Breast epithelium (tissue), 4 donors: ENCODE measurements around the gene BORCS6. TPM values are rescaled to one million over a fixed set of nuclear protein-coding genes. Genes with fewer than 3 reads are reported as not detected.

Experiments used
- DNase-seq, 2 donors: peaks; one replicate each; pipeline ENCODE4 v3.0.0-alpha.2; 2019; ENCODE audit warnings: low spot score in 2 of 2
- H3K27ac ChIP-seq, 2 donors: fragments of 200-600 bp; sonication (generic) in 1 of 2; one replicate each; pipeline ENCODE4 v1.5.1; 2016 to 2019; ENCODE audit warnings: mild to moderate bottlenecking in 1 of 2
- H3K27me3 ChIP-seq, 2 donors: fragments of 200-600 bp; sonication (generic) in 1 of 2; one replicate each; pipeline versions ENCODE4 v1.5.1 to v1.6.0; 2017 to 2019; ENCODE audit warnings: control low read depth in 1 of 2, mild to moderate bottlenecking in 1 of 2
- H3K36me3 ChIP-seq: fragments of 200-600 bp; one replicate; pipeline ENCODE4 v1.5.1; 2019
- H3K4me1 ChIP-seq, 2 donors: fragments of 200-600 bp; sonication (generic); one replicate each; pipeline ENCODE4 v1.5.1; 2016 to 2019; ENCODE audit warnings: control low read depth in 1 of 2
- H3K4me3 ChIP-seq, 3 donors: fragments of 200-600 bp; sonication (generic); 1 replicate in 2 of 3; 2 replicates in 1 of 3; pipeline ENCODE4 v1.5.1; 2016 to 2019; ENCODE audit warnings: mild to moderate bottlenecking in 3 of 3, moderate library complexity in 2 of 3
- H3K9me3 ChIP-seq, 2 donors: fragments of 200-600 bp; sonication (generic) in 1 of 2; one replicate each; pipeline ENCODE4 v1.5.1; 2016 to 2019; ENCODE audit warnings: control low read depth in 1 of 2
- POLR2A ChIP-seq: fragments of 450-650 bp; IDR thresholded peaks from one replicate; pipeline ENCODE4 v1.6.1; 2016; ENCODE audit warnings: antibody characterized with exemption, mild to moderate bottlenecking, moderate library complexity
- POLR2AphosphoS5 ChIP-seq, 3 donors: sonication (generic); formaldehyde crosslinking; IDR thresholded peaks; one replicate each; pipeline ENCODE4 v1.6.1; 2017; ENCODE audit warnings: antibody characterized with exemption in 3 of 3
- intact Hi-C: fragments of 100-400 bp; cut with DNase I; formaldehyde crosslinking; loops from one replicate; pipeline ENCODE4 v1.15.1; 2023; ENCODE audit warnings: low total_unique reads
- total RNA-seq, 3 donors: library from RNA; depleted of rRNA; stranded (reverse); fragments of >200 nt; gene quantifications; one replicate each; pipeline ENCODE4 v1.1.0, GENCODE V29; 2016
- TF ChIP-seq, protein P1 (sequence below), 3 donors: fragments of 450-650 bp; IDR thresholded peaks; one replicate each; pipeline ENCODE4 v1.5.1; 2016 to 2017; ENCODE audit warnings: antibody characterized with exemption in 3 of 3, mild to moderate bottlenecking in 3 of 3, moderate library complexity in 3 of 3

The BORCS6 gene
- total RNA-seq, 3 donors from 2014 or later = 8.5 to 11.5 (median 10.8) TPM

DNA sequence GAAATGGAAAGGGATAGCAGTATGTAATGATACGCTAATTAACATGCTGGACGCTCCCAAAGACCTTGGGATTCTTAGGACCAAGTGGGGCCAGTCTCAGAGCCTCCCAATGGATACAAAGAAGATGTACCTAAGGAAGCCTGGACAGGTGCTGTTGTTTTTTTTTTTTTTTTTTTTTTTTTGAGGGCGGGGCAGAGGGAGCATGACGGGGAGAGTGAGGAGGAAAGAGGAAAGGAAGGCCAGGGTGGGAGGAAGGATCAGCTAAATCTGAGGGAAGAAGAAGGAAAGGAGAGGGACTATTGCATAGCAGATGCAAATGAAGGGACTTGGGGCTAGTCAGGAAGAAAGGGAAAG lies 29.8 kb downstream of the BORCS6 start:
- peaks cover 14 to 21% of the 10 kb centered on the region in 2 donors for H3K4me1 ChIP-seq
- intact Hi-C loops = no loop called here
- no peaks in the 10 kb centered on the region for H3K36me3 ChIP-seq
- DNase-seq = no peak
- H3K27ac ChIP-seq = peak overlapping the region; percentile 100
- no peaks in the 10 kb centered on the region for H3K27me3 ChIP-seq
- H3K9me3 ChIP-seq = no peaks in the 10 kb centered on the region
- no peak for TF ChIP-seq POLR2AphosphoS5 (IDR thresholded peaks at IDR 0.05)
- TF ChIP-seq POLR2A = no peak
- TF ChIP-seq, protein P1, sequence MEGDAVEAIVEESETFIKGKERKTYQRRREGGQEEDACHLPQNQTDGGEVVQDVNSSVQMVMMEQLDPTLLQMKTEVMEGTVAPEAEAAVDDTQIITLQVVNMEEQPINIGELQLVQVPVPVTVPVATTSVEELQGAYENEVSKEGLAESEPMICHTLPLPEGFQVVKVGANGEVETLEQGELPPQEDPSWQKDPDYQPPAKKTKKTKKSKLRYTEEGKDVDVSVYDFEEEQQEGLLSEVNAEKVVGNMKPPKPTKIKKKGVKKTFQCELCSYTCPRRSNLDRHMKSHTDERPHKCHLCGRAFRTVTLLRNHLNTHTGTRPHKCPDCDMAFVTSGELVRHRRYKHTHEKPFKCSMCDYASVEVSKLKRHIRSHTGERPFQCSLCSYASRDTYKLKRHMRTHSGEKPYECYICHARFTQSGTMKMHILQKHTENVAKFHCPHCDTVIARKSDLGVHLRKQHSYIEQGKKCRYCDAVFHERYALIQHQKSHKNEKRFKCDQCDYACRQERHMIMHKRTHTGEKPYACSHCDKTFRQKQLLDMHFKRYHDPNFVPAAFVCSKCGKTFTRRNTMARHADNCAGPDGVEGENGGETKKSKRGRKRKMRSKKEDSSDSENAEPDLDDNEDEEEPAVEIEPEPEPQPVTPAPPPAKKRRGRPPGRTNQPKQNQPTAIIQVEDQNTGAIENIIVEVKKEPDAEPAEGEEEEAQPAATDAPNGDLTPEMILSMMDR (IDR thresholded peaks at IDR 0.05) = no peak
- no peak overlapping the region for H3K4me3 ChIP-seq

DNA sequence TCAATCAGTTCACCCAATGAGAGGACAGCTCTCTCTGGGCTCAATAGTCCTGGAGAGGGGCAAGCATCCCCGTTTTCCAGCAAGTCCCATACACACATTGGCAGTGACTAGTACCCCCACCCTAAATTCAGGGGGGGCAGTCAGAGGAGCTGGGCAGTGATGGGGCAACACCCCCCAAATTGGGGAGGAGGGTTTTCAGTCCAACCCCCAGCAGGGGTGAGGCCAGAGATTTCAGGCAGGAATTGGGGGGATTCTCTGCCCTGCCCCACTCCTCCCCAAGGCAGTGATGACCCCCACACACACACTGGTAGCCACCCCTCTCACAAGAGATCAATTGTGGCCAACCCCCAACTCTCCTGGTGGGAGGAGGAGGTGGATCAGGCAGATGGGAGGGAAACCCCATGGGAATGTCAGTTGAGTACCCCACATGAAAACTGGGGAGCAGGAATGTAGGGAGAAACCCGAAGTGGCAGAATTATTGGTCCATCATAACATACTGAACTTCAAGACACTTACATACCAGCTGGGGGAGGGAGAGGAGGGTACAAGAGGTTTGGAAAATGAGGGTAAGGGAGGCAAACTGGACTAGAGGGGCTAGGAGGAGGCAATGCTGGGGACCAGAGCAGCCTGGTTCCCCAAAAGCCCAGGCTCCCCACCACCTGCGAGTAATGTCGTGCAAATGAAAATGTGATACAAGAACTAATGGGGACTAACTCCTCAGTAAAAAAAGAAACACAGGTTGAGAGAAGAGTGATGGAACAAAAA lies 30.3 kb downstream of the BORCS6 start:
- peak overlapping the region; percentile 59 to 100 for H3K27ac ChIP-seq
- peaks cover 14 to 21% of the 10 kb centered on the region in 2 donors for H3K4me1 ChIP-seq
- TF ChIP-seq POLR2AphosphoS5 (IDR thresholded peaks at IDR 0.05) (no peak), POLR2A (no peak)
- TF ChIP-seq, protein P1 (IDR thresholded peaks at IDR 0.05) = no peak
- no peaks in the 10 kb centered on the region for H3K27me3 ChIP-seq
- no peak for DNase-seq
- H3K36me3 ChIP-seq = no peaks in the 10 kb centered on the region
- H3K4me3 ChIP-seq = no peak overlapping the region
- no peaks in the 10 kb centered on the region for H3K9me3 ChIP-seq
- intact Hi-C loops = no loop called here

DNA sequence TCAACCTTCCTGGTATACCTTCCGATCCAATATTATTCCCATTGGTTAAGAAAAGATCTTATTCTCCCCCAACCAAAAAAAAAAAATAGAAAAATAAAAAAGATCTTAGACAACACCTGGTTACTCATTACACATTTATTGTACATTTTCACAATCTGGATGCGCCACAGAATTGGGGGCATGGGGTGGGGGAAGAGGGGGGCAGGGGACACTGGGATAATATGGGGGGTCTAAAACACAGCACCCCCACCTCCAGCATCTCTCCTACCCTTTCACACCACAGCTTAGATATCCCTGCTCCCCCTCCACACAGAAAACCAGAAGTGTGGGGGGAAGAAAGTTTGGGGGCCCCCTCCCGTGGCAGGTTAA lies 31.0 kb downstream of the BORCS6 start:
- peak overlapping the region; percentile 96 to 100 for H3K27ac ChIP-seq
- peaks cover 9 to 14% of the 10 kb centered on the region in 2 donors for H3K4me1 ChIP-seq
- H3K27me3 ChIP-seq = no peaks in the 10 kb centered on the region
- no peak for DNase-seq
- no peak for TF ChIP-seq POLR2A
- no peak for TF ChIP-seq POLR2AphosphoS5 (IDR thresholded peaks at IDR 0.05)
- TF ChIP-seq, protein P1 (IDR thresholded peaks at IDR 0.05) = no peak
- no peak overlapping the region for H3K4me3 ChIP-seq
- no peaks in the 10 kb centered on the region for H3K9me3 ChIP-seq
- intact Hi-C loops = no loop called here
- H3K36me3 ChIP-seq = no peaks in the 10 kb centered on the region

DNA sequence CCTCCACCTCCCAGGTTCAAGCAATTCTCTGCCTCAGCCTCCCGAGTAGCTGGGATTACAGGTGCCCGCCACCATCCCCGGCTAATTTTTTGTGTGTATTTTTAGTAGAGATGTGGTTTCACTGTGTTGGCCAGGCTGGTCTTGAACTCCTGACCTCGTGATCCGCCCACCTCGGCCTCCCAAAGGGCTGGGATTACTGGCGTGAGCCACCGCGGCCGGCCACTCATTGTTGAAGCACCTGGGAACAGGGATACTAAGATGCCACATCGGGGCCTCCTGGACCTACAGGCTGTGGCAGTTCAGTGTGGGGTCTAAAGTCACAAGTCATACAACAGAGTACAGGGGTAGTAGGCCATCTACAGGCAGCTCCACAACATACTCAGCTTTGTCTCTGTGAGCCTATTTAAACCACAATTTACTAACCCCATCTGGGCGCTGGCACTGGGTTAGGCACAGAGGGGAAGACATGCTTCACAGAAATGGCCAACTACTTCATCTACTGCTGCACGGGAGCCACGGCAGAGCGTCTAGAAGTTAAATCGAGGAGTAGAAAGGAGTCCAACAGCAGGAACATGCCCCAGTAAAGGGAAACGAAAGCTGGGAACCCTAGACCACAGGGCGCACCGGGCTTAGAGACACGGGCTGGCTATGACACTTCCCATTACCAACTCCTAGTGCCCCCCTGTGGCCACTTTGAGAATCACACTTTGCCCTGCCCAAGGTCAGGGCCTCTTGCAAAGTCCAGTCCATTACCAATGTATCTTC lies 31.5 kb downstream of the BORCS6 start:
- H3K27me3 ChIP-seq = no peaks in the 10 kb centered on the region
- H3K36me3 ChIP-seq = no peaks in the 10 kb centered on the region
- peak overlapping the region in 1 of 3 donors; percentile 48 for H3K4me3 ChIP-seq
- intact Hi-C loops = no loop called here
- peak overlapping the region; percentile 96 to 100 for H3K27ac ChIP-seq
- TF ChIP-seq POLR2A (no peak), POLR2AphosphoS5 (IDR thresholded peaks at IDR 0.05) (peak; percentile 43 to 65 (median 61))
- TF ChIP-seq, protein P1 (IDR thresholded peaks at IDR 0.05) = peak; percentile 90 to 97 (median 95)
- peaks cover 4 to 12% of the 10 kb centered on the region in 2 donors for H3K4me1 ChIP-seq
- DNase-seq = peak; percentile 91 to 93
- H3K9me3 ChIP-seq = no peaks in the 10 kb centered on the region
